H1 (cell line): ENCODE measurements around the gene NPC2. TPM values are rescaled to one million over a fixed set of nuclear protein-coding genes. Genes with fewer than 3 reads are reported as not detected.

Experiments used
- CTCF ChIA-PET: fragments of 300-600 bp; sonication (Branson Sonifier 250); formaldehyde crosslinking; loops from one replicate; lab custom pipeline; 2021; ENCODE audit not compliant: partially characterized antibody; lab: Charles Lee
- POLR2A ChIA-PET: fragments of 300-600 bp; sonication (Branson Sonifier 250); formaldehyde crosslinking; loops from one replicate; lab custom pipeline; 2021; ENCODE audit warnings: inconsistent platforms; ENCODE audit not compliant: partially characterized antibody; lab: Charles Lee
- DNase-seq, 2 experiments: peaks; one replicate each; pipeline versions ENCODE4 v3.0.0 to v3.0.0-alpha.2; 2010 to 2022; ENCODE audit warnings: low spot score in 2 of 2, low read depth in 1 of 2, mixed read lengths in 1 of 2
- FAIRE-seq: peaks from 2 replicates; lab custom pipeline; 2011; peaks lifted over from hg19 to GRCh38; lab: Jason Lieb, UNC
- H2AFZ ChIP-seq: 2 replicates; pipeline ENCODE4 v1.8.1; 2012; ENCODE audit warnings: low read length, inconsistent platforms
- H2AK5ac ChIP-seq: 2 replicates; pipeline ENCODE4 v1.6.1; 2013; ENCODE audit warnings: low read depth, low read length
- H2BK120ac ChIP-seq: replicated peaks from 2 replicates; pipeline ENCODE3; 2013; ENCODE audit warnings: low read depth, low read length, inconsistent platforms
- H2BK12ac ChIP-seq: 2 replicates; pipeline ENCODE4 v1.6.1; 2013; ENCODE audit warnings: low read depth, low read length
- H2BK15ac ChIP-seq: 2 replicates; pipeline ENCODE4 v1.6.1; 2013; ENCODE audit warnings: low read length
- H2BK20ac ChIP-seq: 2 replicates; pipeline ENCODE4 v1.6.1; 2013; ENCODE audit warnings: low read length
- H2BK5ac ChIP-seq: 2 replicates; pipeline ENCODE4 v1.6.1; 2013; ENCODE audit warnings: low read depth, low read length
- H3K14ac ChIP-seq: 2 replicates; pipeline ENCODE4 v1.6.1; 2013; ENCODE audit warnings: inconsistent platforms; ENCODE audit not compliant: insufficient read length
- H3K18ac ChIP-seq: 2 replicates; pipeline ENCODE4 v1.6.1; 2013; ENCODE audit warnings: low read length; ENCODE audit errors: extremely low read depth
- H3K23ac ChIP-seq: 2 replicates; pipeline ENCODE4 v1.6.1; 2013; ENCODE audit warnings: inconsistent platforms; ENCODE audit not compliant: insufficient read length
- H3K23me2 ChIP-seq: 2 replicates; pipeline ENCODE4 v1.6.1; 2013; ENCODE audit warnings: low read depth, low read length
- H3K27ac ChIP-seq: 2 replicates; pipeline ENCODE4 v1.6.1; 2011; ENCODE audit warnings: low read depth, low read length, inconsistent platforms
- H3K27me3 ChIP-seq, 4 experiments: replicated peaks in 1 of 4; 1 replicate in 1 of 4; 2 replicates in 3 of 4; pipeline versions ENCODE4 v1.6.1 to v1.8.1; 2011 to 2013; ENCODE audit warnings: low read length in 3 of 4, mild to moderate bottlenecking in 3 of 4, inconsistent platforms in 2 of 4, mixed read lengths in 2 of 4, moderate library complexity in 1 of 4; ENCODE audit not compliant: control insufficient read depth in 3 of 4, insufficient read depth in 3 of 4; ENCODE audit errors: extremely low read depth in 1 of 4
- H3K36me3 ChIP-seq, 4 experiments: 2 replicates each; pipeline versions ENCODE4 v1.6.1 to v1.8.1; 2011 to 2013; ENCODE audit warnings: mild to moderate bottlenecking in 4 of 4, low read length in 3 of 4, moderate library complexity in 2 of 4, control low read depth in 1 of 4, inconsistent platforms in 1 of 4; ENCODE audit not compliant: insufficient read depth in 4 of 4, control insufficient read depth in 2 of 4
- H3K4ac ChIP-seq: replicated peaks from 2 replicates; pipeline ENCODE3; 2013; ENCODE audit warnings: low read length, low read depth, mixed read lengths, inconsistent platforms; ENCODE audit not compliant: insufficient read length
- H3K4me1 ChIP-seq, 4 experiments: replicated peaks in 1 of 4; 1 replicate in 1 of 4; 2 replicates in 3 of 4; pipeline versions ENCODE4 v1.6.1 to v1.8.1; 2011 to 2013; ENCODE audit warnings: low read length in 3 of 4, inconsistent platforms in 2 of 4, mixed read lengths in 1 of 4; ENCODE audit not compliant: insufficient read depth in 4 of 4, control insufficient read depth in 3 of 4
- H3K4me2 ChIP-seq, 2 experiments: 2 replicates each; pipeline versions ENCODE4 v1.6.1 to v1.8.1; 2011 to 2013; ENCODE audit warnings: low read depth in 2 of 2, low read length in 2 of 2, control low read depth in 1 of 2, inconsistent platforms in 1 of 2, mild to moderate bottlenecking in 1 of 2; ENCODE audit not compliant: insufficient read depth in 1 of 2
- H3K4me3 ChIP-seq, 4 experiments: fragments of 200-600, 300-600 bp in 1 of 4; sonication (generic), shearing (Covaris generic), sonication (Bioruptor Twin) in 1 of 4; 2 replicates each; pipeline versions ENCODE4 v1.5.1 to v1.8.1; 2011 to 2016; ENCODE audit warnings: low read length in 4 of 4, low read depth in 3 of 4, control low read depth in 2 of 4, inconsistent platforms in 2 of 4, mild to moderate bottlenecking in 2 of 4, mixed read lengths in 1 of 4, moderate library complexity in 1 of 4; ENCODE audit not compliant: insufficient read depth in 2 of 4; ENCODE audit errors: extremely low read depth in 1 of 4
- H3K56ac ChIP-seq: replicated peaks from 2 replicates; pipeline ENCODE3; 2013; ENCODE audit warnings: low read depth, mild to moderate bottlenecking, mixed read lengths, low read length, inconsistent platforms; ENCODE audit not compliant: insufficient read length
- H3K79me1 ChIP-seq: 2 replicates; pipeline ENCODE4 v1.6.1; 2013; ENCODE audit warnings: low read depth, low read length, control low read depth
- H3K79me2 ChIP-seq, 2 experiments: 2 replicates each; pipeline versions ENCODE4 v1.6.1 to v1.8.1; 2012 to 2013; ENCODE audit warnings: low read length in 2 of 2, mild to moderate bottlenecking in 2 of 2, inconsistent platforms in 1 of 2; ENCODE audit not compliant: insufficient read depth in 2 of 2, control insufficient read depth in 1 of 2
- H3K9ac ChIP-seq, 4 experiments: replicated peaks in 1 of 4; 1 replicate in 1 of 4; 2 replicates in 3 of 4; pipeline versions ENCODE4 v1.6.1 to v1.8.1; 2011 to 2013; ENCODE audit warnings: low read depth in 3 of 4, low read length in 3 of 4, control low read depth in 2 of 4, mild to moderate bottlenecking in 2 of 4, moderate library complexity in 2 of 4, inconsistent platforms in 1 of 4; ENCODE audit errors: extremely low read depth in 1 of 4
- H3K9me3 ChIP-seq, 2 experiments: 2 replicates each; pipeline versions ENCODE4 v1.6.1 to v1.8.1; 2012 to 2013; ENCODE audit warnings: mild to moderate bottlenecking in 2 of 2, moderate library complexity in 2 of 2, control low read depth in 1 of 2, inconsistent platforms in 1 of 2, low read depth in 1 of 2, low read length in 1 of 2, mixed read lengths in 1 of 2; ENCODE audit not compliant: insufficient read depth in 2 of 2
- H4K20me1 ChIP-seq, 2 experiments: replicated peaks in 1 of 2; 2 replicates each; pipeline versions ENCODE3 to v1.8.1; 2011 to 2013; ENCODE audit warnings: inconsistent platforms in 2 of 2, low read length in 2 of 2, mild to moderate bottlenecking in 1 of 2; ENCODE audit not compliant: insufficient read depth in 2 of 2, control insufficient read depth in 1 of 2
- H4K5ac ChIP-seq: 2 replicates; pipeline ENCODE4 v1.6.1; 2013; ENCODE audit warnings: low read length, low read depth, mixed read lengths, inconsistent platforms; ENCODE audit not compliant: insufficient read length
- H4K8ac ChIP-seq: 2 replicates; pipeline ENCODE4 v1.8.0; 2013; ENCODE audit warnings: mild to moderate bottlenecking, moderate library complexity, low read length, inconsistent platforms; ENCODE audit not compliant: insufficient read depth; ENCODE audit errors: extremely low read depth
- H4K91ac ChIP-seq: replicated peaks from 2 replicates; pipeline ENCODE3; 2013; ENCODE audit warnings: low read length, mixed read lengths, inconsistent platforms; ENCODE audit not compliant: insufficient read length
- E2F6 ChIP-seq: IDR thresholded peaks from 2 replicates; pipeline ENCODE4 v1.6.1; 2012; ENCODE audit warnings: inconsistent platforms
- POLR2A ChIP-seq, 2 experiments: IDR thresholded peaks; 1 replicate in 1 of 2; 2 replicates in 1 of 2; pipeline ENCODE4 v1.6.1; 2011; ENCODE audit warnings: low read depth in 2 of 2, low read length in 2 of 2, mild to moderate bottlenecking in 2 of 2; ENCODE audit errors: control extremely low read depth in 1 of 2
- SAP30 ChIP-seq: fragments of 300-600 bp; sonication (generic); IDR thresholded peaks from 2 replicates; pipeline ENCODE4 v1.7.1; 2012; ENCODE audit warnings: low read length, moderate library complexity, mild to moderate bottlenecking, inconsistent platforms; ENCODE audit not compliant: insufficient read depth, insufficient replicate concordance
- SP1 ChIP-seq: IDR thresholded peaks from 2 replicates; pipeline ENCODE4 v1.6.1; 2011; ENCODE audit warnings: low read depth, low read length
- WGBS, 2 experiments: shearing (Covaris generic) in 1 of 2; methylation state at CpG; one replicate each; pipeline versions ENCODE4 v1.1.6 to v1.1.7; 2013 to 2015; ENCODE audit warnings: low lambda C conversion rate in 2 of 2, mixed read lengths in 2 of 2, inconsistent platforms in 1 of 2, low coverage in 1 of 2, missing lambda C conversion rate in 1 of 2; ENCODE audit not compliant: insufficient replicate concordance in 2 of 2, insufficient coverage in 1 of 2, insufficient read length in 1 of 2; ENCODE audit errors: extremely low coverage in 1 of 2, missing lambda C conversion rate in 1 of 2; 5-methylcytosine and 5-hydroxymethylcytosine counted together
- polyA plus RNA-seq, 7 experiments: library from polyadenylated mRNA; depleted of rRNA in 3 of 7; stranded (reverse) in 5 of 7; unstranded in 2 of 7; fragments of >200 nt in 5 of 7; fragments of 200-250 nt in 2 of 7; gene quantifications; 1 replicate in 5 of 7; 2 replicates in 1 of 7; 4 replicates in 1 of 7; pipeline versions ENCODE4 v1.2.1 to v1.2.3, GENCODE V29; 2011 to 2013; ENCODE audit warnings: missing spikeins in 2 of 7, mixed read lengths in 2 of 7
- total RNA-seq: library from RNA; stranded (reverse); fragmentation: NEBNext Ultra II Directional; extraction: Animal tissue kit (Norgen Biotek cat#: 25700); gene quantifications from 2 replicates; pipeline ENCODE4 v1.2.1, GENCODE V29; 2021

Gene NPC2
- total and polyA plus RNA-seq, 2 of the 8 experiments (the other 6 are each of a cell fraction or from before 2014, with no cell fraction given), result 178 to 258 TPM

GRCh38 chr14:74506411-74506851 lies 13.3 kb upstream of the NPC2 start:
- no peak overlapping the region for H3K4ac ChIP-seq
- peak in 1 of 2 experiments; percentile 41 for DNase-seq
- H3K79me2 ChIP-seq, result no peaks in the 10 kb centered on the region
- no peak overlapping the region for H4K5ac ChIP-seq
- H3K4me2 ChIP-seq, result no peak overlapping the region
- H3K9ac ChIP-seq, result no peak overlapping the region; a peak in 2 of 7 replicates
- TF ChIP-seq POLR2A (IDR thresholded peaks at IDR 0.05; ENCODE audit: control extremely low read depth in 1 of 2, low read depth in 2 of 2, low read length in 2 of 2), result no peak
- TF ChIP-seq SP1, result no peak
- TF ChIP-seq SAP30, result no peak
- no peak for TF ChIP-seq E2F6
- no peak overlapping the region for H3K23ac ChIP-seq
- no peak overlapping the region for H2AK5ac ChIP-seq
- no peaks in the 10 kb centered on the region for H3K79me1 ChIP-seq
- no peak overlapping the region; the same call in 1 of the 2 replicates for H2BK5ac ChIP-seq
- H2AFZ ChIP-seq, result no peak overlapping the region
- POLR2A ChIA-PET, result no interaction called here
- H2BK12ac ChIP-seq, result 0 out of 2 replicates have a peak overlapping the region, but pooled peaks have one; percentile 9
- H2BK20ac ChIP-seq, result no peak overlapping the region
- no peak overlapping the region for H3K4me3 ChIP-seq
- no peaks in the 10 kb centered on the region for H3K23me2 ChIP-seq
- H2BK120ac ChIP-seq, result no peak overlapping the region
- 91% methylated on average over 13 of the region's 13 CpGs; no CpG with 5 or more reads in 1 of the 2 experiments for WGBS, 2 experiments
- no peak overlapping the region for H2BK15ac ChIP-seq
- H3K9me3 ChIP-seq, result no peaks in the 10 kb centered on the region
- H3K27me3 ChIP-seq, result no peaks in the 10 kb centered on the region; a peak in 1 of 7 replicates
- H3K27ac ChIP-seq, result no peak overlapping the region
- no peak for FAIRE-seq
- H3K14ac ChIP-seq, result no peak overlapping the region
- H4K20me1 ChIP-seq, result no peaks in the 10 kb centered on the region
- no peak overlapping the region for H4K8ac ChIP-seq
- peaks cover 2 to 27% (median 16%) of the 10 kb centered on the region in 4 experiments for H3K4me1 ChIP-seq
- H4K91ac ChIP-seq, result no peak overlapping the region
- no peaks in the 10 kb centered on the region for H3K36me3 ChIP-seq
- CTCF ChIA-PET, result interaction anchor here (0.7 to 3.1 kb wide), 5 partner anchors 9 to 105 kb away, joined by 3 to 27 read pairs (median 5); partner anchors contain the start of gene LTBP2
- H3K18ac ChIP-seq, result no peak overlapping the region
- no peak overlapping the region for H3K56ac ChIP-seq
